Calu3 (cell line): ENCODE measurements around the gene CDC42SE2. TPM values are rescaled to one million over a fixed set of nuclear protein-coding genes. Genes with fewer than 3 reads are reported as not detected.
"Not testable (repeated sequence)": the region's sequence is repeated elsewhere in the genome, so short reads cannot be mapped to it uniquely, and the experiment has no call there.

Source experiments
- BruUV-seq: library from RNA; stranded (reverse); fragments of 400-500 nt; replicated peaks from 2 replicates; lab custom pipeline; 2021; lab: Mats Ljungman, UMichigan
- CTCF ChIA-PET: fragments of 300-600 bp; sonication (Branson Sonifier 250); formaldehyde crosslinking; loops from one replicate; lab custom pipeline; 2022; ENCODE audit warnings: antibody characterized with exemption; lab: Charles Lee
- DNase-seq: peaks from one replicate; pipeline ENCODE4 v3.0.0; 2022
- H3K27ac Mint-ChIP-seq: one replicate; pipeline ENCODE4 v1.8.0; 2022; ENCODE audit warnings: mixed read lengths; ENCODE audit not compliant: unreplicated experiment
- H3K27me3 Mint-ChIP-seq: one replicate; pipeline ENCODE4 v1.8.0; 2022; ENCODE audit warnings: mixed read lengths; ENCODE audit not compliant: unreplicated experiment
- H3K36me3 Mint-ChIP-seq: one replicate; pipeline ENCODE4 v1.8.0; 2022; ENCODE audit warnings: mild to moderate bottlenecking, moderate library complexity, mixed read lengths; ENCODE audit not compliant: insufficient read depth, unreplicated experiment
- H3K4me1 Mint-ChIP-seq: one replicate; pipeline ENCODE4 v1.8.0; 2022; ENCODE audit warnings: mild to moderate bottlenecking, low read depth, mixed read lengths; ENCODE audit not compliant: unreplicated experiment
- H3K4me3 Mint-ChIP-seq: one replicate; pipeline ENCODE4 v1.8.0; 2022; ENCODE audit warnings: mild to moderate bottlenecking, low read depth, moderate library complexity, mixed read lengths; ENCODE audit not compliant: unreplicated experiment
- H3K9me3 Mint-ChIP-seq: one replicate; pipeline ENCODE4 v1.8.0; 2022; ENCODE audit warnings: low read depth, mixed read lengths; ENCODE audit not compliant: unreplicated experiment
- CTCF ChIP-seq: fragments of 200-600 bp; IDR thresholded peaks from one replicate; pipeline ENCODE4 v1.8.0; 2022; ENCODE audit warnings: antibody characterized with exemption; ENCODE audit not compliant: unreplicated experiment
- intact Hi-C: fragments of 100-400 bp; cut with micrococcal nuclease; formaldehyde crosslinking; loops from one replicate; pipeline ENCODE4 v1.10.0; 2022; ENCODE audit not compliant: unreplicated experiment
- total RNA-seq: library from RNA; stranded (reverse); gene quantifications from 2 replicates; pipeline ENCODE4 v1.2.3, GENCODE V29; 2022

Gene CDC42SE2
- total RNA-seq, 1 experiment from 2014 or later, result 63.9 TPM

GRCh38 chr5:131338051-131338453 is 74.2 kb downstream of the CDC42SE2 start:
- intact Hi-C loops, result no loop called here
- no TSS peak for BruUV-seq
- Mint-ChIP-seq H3K4me3 (no peak overlapping the region), H3K36me3 (peaks cover 18% of the 10 kb centered on the region), H3K4me1 (no peaks in the 10 kb centered on the region), H3K27me3 (no peaks in the 10 kb centered on the region), H3K27ac (no peak overlapping the region), H3K9me3 (peaks cover 10% of the 10 kb centered on the region)
- CTCF ChIA-PET, result no interaction called here
- no peak for TF ChIP-seq CTCF
- DNase-seq, result no peak

- intact Hi-C loops, DNase-seq, H3K27me3 Mint-ChIP-seq, BruUV-seq, H3K27ac Mint-ChIP-seq, H3K4me3 Mint-ChIP-seq, H3K4me1 Mint-ChIP-seq, CTCF ChIA-PET: not testable (repeated sequence)
- Mint-ChIP-seq H3K9me3 (peaks cover 14% of the 10 kb centered on the region), H3K36me3 (peaks cover 30% of the 10 kb centered on the region)
Measured at GRCh38 chr5:131344288-131344687, 80.4 kb downstream of the CDC42SE2 start.

- H3K27me3 Mint-ChIP-seq, intact Hi-C loops, H3K4me3 Mint-ChIP-seq, H3K4me1 Mint-ChIP-seq, DNase-seq, BruUV-seq, H3K27ac Mint-ChIP-seq, CTCF ChIA-PET: not testable (repeated sequence)
- H3K36me3 Mint-ChIP-seq, result peaks cover 22% of the 10 kb centered on the region
- peaks cover 14% of the 10 kb centered on the region for H3K9me3 Mint-ChIP-seq
Measured at GRCh38 chr5:131346204-131346603, 82.4 kb downstream of the CDC42SE2 start.

- H3K4me3 Mint-ChIP-seq, result no peak overlapping the region
Measured at GRCh38 chr5:131353991-131354390, 90.1 kb downstream of the CDC42SE2 start.

GRCh38 chr5:131355971-131356528 is 92.2 kb downstream of the CDC42SE2 start:
- H3K4me3 Mint-ChIP-seq, result no peak overlapping the region
- no peaks in the 10 kb centered on the region for H3K36me3 Mint-ChIP-seq
- DNase-seq, result no peak
- H3K27ac Mint-ChIP-seq, result peak overlapping the region; percentile 61
- peaks cover 33% of the 10 kb centered on the region for H3K4me1 Mint-ChIP-seq
- no peaks in the 10 kb centered on the region for H3K27me3 Mint-ChIP-seq
- CTCF ChIA-PET, result interaction anchor here (0.8 kb wide), 1 partner anchor 22 kb away, joined by 3 read pairs; no protein-coding TSS in a partner anchor
- H3K9me3 Mint-ChIP-seq, result no peaks in the 10 kb centered on the region
- no peak for TF ChIP-seq CTCF
- no TSS peak for BruUV-seq
- intact Hi-C loops, result no loop called here

More at GRCh38 chr5:131353991-131354390, 90.1 kb downstream of the CDC42SE2 start:
- no peak for TF ChIP-seq CTCF
- Mint-ChIP-seq H3K4me1 (peaks cover 33% of the 10 kb centered on the region), H3K36me3 (no peaks in the 10 kb centered on the region), H3K27ac (no peak overlapping the region), H3K9me3 (no peaks in the 10 kb centered on the region), H3K27me3 (no peaks in the 10 kb centered on the region)
- CTCF ChIA-PET, result interaction anchor here (0.7 kb wide), 1 partner anchor 28 kb away, joined by 3 read pairs; no protein-coding TSS in a partner anchor
- no TSS peak for BruUV-seq
- intact Hi-C loops, result no loop called here
- no peak for DNase-seq
